Ishikawa (cell line): ENCODE results near the gene THUMPD1.

Experiments used
- CEBPB ChIP-seq: IDR thresholded peaks from 2 replicates; pipeline ENCODE4 v1.6.1; 2012
- CREB1 ChIP-seq: IDR thresholded peaks from 2 replicates; pipeline ENCODE4 v1.6.1; 2012; ENCODE audit warnings: low read depth
- EP300 ChIP-seq: IDR thresholded peaks from 2 replicates; pipeline ENCODE4 v1.6.1; 2012; ENCODE audit warnings: borderline replicate concordance
- NFIC ChIP-seq: IDR thresholded peaks from 2 replicates; pipeline ENCODE4 v1.6.1; 2012
- RAD21 ChIP-seq: IDR thresholded peaks from 2 replicates; pipeline ENCODE4 v1.6.1; 2012; ENCODE audit warnings: low read depth
- TAF1 ChIP-seq: IDR thresholded peaks from 2 replicates; pipeline ENCODE4 v1.6.1; 2012; ENCODE audit warnings: low read depth, mild to moderate bottlenecking
- TEAD4 ChIP-seq: IDR thresholded peaks from 2 replicates; pipeline ENCODE4 v1.6.1; 2012
- TF ChIP-seq, protein P1 (sequence below): IDR thresholded peaks from 2 replicates; pipeline ENCODE4 v1.6.1; 2012
- TF ChIP-seq, protein P2 (sequence below): IDR thresholded peaks from 2 replicates; pipeline ENCODE4 v1.6.1; 2012; ENCODE audit warnings: low read depth, mild to moderate bottlenecking
- TF ChIP-seq, protein P3 (sequence below): IDR thresholded peaks from 2 replicates; pipeline ENCODE4 v1.6.1; 2012

DNA sequence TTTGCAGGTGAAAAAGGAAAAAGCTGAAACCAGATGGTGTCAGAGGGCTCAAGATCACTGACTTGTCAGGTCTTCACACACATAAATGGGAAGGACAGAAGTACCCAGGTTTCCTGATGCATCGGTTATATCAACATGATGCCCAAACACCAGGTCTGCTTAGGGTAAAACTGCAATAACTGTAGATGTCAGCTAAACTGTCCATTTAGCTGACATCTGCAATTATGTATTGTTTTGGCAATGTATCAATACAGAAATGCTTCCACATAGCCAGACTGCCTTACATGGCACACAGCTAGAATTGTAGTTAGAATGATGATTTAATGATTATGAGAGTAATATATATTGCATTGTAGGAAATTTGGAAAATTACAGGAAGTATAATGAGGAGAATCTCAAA, 27.2 kb upstream of the THUMPD1 start:
- TF ChIP-seq, protein P1, sequence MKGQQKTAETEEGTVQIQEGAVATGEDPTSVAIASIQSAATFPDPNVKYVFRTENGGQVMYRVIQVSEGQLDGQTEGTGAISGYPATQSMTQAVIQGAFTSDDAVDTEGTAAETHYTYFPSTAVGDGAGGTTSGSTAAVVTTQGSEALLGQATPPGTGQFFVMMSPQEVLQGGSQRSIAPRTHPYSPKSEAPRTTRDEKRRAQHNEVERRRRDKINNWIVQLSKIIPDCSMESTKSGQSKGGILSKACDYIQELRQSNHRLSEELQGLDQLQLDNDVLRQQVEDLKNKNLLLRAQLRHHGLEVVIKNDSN = no peak
- no peak for TF ChIP-seq CREB1
- TF ChIP-seq, protein P2, sequence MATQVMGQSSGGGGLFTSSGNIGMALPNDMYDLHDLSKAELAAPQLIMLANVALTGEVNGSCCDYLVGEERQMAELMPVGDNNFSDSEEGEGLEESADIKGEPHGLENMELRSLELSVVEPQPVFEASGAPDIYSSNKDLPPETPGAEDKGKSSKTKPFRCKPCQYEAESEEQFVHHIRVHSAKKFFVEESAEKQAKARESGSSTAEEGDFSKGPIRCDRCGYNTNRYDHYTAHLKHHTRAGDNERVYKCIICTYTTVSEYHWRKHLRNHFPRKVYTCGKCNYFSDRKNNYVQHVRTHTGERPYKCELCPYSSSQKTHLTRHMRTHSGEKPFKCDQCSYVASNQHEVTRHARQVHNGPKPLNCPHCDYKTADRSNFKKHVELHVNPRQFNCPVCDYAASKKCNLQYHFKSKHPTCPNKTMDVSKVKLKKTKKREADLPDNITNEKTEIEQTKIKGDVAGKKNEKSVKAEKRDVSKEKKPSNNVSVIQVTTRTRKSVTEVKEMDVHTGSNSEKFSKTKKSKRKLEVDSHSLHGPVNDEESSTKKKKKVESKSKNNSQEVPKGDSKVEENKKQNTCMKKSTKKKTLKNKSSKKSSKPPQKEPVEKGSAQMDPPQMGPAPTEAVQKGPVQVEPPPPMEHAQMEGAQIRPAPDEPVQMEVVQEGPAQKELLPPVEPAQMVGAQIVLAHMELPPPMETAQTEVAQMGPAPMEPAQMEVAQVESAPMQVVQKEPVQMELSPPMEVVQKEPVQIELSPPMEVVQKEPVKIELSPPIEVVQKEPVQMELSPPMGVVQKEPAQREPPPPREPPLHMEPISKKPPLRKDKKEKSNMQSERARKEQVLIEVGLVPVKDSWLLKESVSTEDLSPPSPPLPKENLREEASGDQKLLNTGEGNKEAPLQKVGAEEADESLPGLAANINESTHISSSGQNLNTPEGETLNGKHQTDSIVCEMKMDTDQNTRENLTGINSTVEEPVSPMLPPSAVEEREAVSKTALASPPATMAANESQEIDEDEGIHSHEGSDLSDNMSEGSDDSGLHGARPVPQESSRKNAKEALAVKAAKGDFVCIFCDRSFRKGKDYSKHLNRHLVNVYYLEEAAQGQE = no peak
- TF ChIP-seq CEBPB = no peak
- TF ChIP-seq TEAD4 = no peak
- TF ChIP-seq TAF1 = no peak
- TF ChIP-seq NFIC = no peak
- no peak for TF ChIP-seq EP300
- TF ChIP-seq, protein P3, sequence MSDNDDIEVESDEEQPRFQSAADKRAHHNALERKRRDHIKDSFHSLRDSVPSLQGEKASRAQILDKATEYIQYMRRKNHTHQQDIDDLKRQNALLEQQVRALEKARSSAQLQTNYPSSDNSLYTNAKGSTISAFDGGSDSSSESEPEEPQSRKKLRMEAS = no peak
- no peak for TF ChIP-seq RAD21
